ENCODE data around the gene SMIM11.

DNA sequence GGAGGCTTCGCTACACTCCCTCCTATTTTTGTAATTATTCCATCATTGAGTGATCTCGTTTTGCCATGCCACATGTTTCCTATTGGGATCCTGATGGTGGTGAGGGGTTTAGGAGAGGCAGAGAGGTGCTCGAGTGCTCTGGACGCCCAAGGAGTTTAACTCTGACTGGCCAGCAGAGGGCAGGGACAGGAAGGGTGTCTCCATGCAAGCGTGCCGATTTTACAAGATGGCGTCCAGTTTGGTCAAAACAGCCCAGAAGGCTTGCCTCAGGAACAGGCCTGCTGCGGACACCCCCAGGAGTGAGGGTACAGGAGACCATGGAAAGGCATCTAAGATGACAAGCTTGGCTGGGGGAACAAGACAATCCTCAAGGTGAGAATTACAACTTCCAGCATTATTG, 45.3 kb upstream of the SMIM11 start:
- TF ChIP-seq, protein P1, sequence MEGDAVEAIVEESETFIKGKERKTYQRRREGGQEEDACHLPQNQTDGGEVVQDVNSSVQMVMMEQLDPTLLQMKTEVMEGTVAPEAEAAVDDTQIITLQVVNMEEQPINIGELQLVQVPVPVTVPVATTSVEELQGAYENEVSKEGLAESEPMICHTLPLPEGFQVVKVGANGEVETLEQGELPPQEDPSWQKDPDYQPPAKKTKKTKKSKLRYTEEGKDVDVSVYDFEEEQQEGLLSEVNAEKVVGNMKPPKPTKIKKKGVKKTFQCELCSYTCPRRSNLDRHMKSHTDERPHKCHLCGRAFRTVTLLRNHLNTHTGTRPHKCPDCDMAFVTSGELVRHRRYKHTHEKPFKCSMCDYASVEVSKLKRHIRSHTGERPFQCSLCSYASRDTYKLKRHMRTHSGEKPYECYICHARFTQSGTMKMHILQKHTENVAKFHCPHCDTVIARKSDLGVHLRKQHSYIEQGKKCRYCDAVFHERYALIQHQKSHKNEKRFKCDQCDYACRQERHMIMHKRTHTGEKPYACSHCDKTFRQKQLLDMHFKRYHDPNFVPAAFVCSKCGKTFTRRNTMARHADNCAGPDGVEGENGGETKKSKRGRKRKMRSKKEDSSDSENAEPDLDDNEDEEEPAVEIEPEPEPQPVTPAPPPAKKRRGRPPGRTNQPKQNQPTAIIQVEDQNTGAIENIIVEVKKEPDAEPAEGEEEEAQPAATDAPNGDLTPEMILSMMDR (IDR thresholded peaks at IDR 0.05) = no peak
- no peak for TF ChIP-seq EZH2 (IDR thresholded peaks at IDR 0.05; ENCODE audit: borderline replicate concordance, insufficient read depth, low read depth, low read length, poor library complexity, severe bottlenecking)

Data from B cell (primary cell).